ENCODE results near the gene SEMA6C. TPM values are rescaled to one million over a fixed set of nuclear protein-coding genes. Genes with fewer than 3 reads are reported as not detected.
A peak's percentile ranks its signal among the peaks of the same experiment; 100 is the strongest.

SEMA6C gene
- polyA plus RNA-seq, 3 donors = 0.39 to 1.4 (median 0.97) TPM

DNA sequence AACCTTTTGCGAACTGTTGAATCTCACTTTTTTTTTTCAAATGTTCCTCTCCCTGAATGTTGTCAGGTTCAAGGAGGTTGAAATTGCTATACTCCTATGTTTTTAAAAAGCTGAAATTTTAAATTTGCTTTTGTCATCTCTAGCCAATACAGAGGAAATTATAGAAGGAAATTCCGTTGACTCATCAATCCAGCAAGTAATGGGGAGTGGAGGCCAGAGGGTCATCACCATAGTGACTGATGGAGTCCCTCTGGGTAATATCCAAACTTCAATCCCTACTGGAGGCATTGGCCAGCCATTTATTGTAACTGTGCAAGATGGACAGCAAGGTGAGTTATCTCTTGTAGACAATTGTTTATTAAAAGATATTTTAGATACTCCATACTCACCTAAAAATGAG is 39.5 kb downstream of the SEMA6C start:
- TF ChIP-seq, protein P1, sequence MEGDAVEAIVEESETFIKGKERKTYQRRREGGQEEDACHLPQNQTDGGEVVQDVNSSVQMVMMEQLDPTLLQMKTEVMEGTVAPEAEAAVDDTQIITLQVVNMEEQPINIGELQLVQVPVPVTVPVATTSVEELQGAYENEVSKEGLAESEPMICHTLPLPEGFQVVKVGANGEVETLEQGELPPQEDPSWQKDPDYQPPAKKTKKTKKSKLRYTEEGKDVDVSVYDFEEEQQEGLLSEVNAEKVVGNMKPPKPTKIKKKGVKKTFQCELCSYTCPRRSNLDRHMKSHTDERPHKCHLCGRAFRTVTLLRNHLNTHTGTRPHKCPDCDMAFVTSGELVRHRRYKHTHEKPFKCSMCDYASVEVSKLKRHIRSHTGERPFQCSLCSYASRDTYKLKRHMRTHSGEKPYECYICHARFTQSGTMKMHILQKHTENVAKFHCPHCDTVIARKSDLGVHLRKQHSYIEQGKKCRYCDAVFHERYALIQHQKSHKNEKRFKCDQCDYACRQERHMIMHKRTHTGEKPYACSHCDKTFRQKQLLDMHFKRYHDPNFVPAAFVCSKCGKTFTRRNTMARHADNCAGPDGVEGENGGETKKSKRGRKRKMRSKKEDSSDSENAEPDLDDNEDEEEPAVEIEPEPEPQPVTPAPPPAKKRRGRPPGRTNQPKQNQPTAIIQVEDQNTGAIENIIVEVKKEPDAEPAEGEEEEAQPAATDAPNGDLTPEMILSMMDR (IDR thresholded peaks at IDR 0.05) = no peak
- peaks cover 0 to 3% (median 0%) of the 10 kb centered on the region in 3 donors for H3K27me3 Mint-ChIP-seq (ENCODE audit: low read depth in 3 of 3)
- no peaks in the 10 kb centered on the region for H3K4me1 Mint-ChIP-seq
- no CpG with 5 or more reads among the region's 2 CpGs for WGBS (ENCODE audit: insufficient coverage)
- Histone ChIP-seq H3K27me3 (ENCODE audit: control insufficient read depth in 2 of 2, insufficient read depth in 2 of 2, low read length in 2 of 2) (no peaks in the 10 kb centered on the region), H3K9ac (ENCODE audit: insufficient read depth, low read length, poor library complexity, severe bottlenecking) (no peak overlapping the region), H3K4me2 (replicated peaks; ENCODE audit: extremely low read depth, low read length, poor library complexity, severe bottlenecking) (no peak overlapping the region), H3K79me2 (ENCODE audit: insufficient read depth, low read length) (no peaks in the 10 kb centered on the region), H3K4me3 (replicated peaks in 1 of 3; ENCODE audit: low read depth in 2 of 3, low read length in 3 of 3) (no peak overlapping the region), H2AFZ (ENCODE audit: insufficient read depth, low read depth, low read length, poor library complexity, severe bottlenecking) (no peak overlapping the region), H4K20me1 (ENCODE audit: insufficient read depth, low read length) (no peaks in the 10 kb centered on the region), H3K27ac (ENCODE audit: low read depth in 1 of 2, low read length in 2 of 2) (no peak overlapping the region), H3K4me1 (ENCODE audit: control insufficient read depth in 1 of 2, insufficient read depth in 2 of 2, low read length in 2 of 2) (no peaks in the 10 kb centered on the region), H3K9me3 (replicated peaks in 1 of 2; ENCODE audit: control insufficient read depth in 1 of 2, insufficient read depth in 1 of 2, low read length in 2 of 2) (no peaks in the 10 kb centered on the region), H3K36me3 (replicated peaks in 1 of 2; ENCODE audit: control insufficient read depth in 1 of 2, insufficient read depth in 2 of 2, low read length in 2 of 2) (peaks cover 10 to 38% of the 10 kb centered on the region in 2 donors)
- peaks cover 33 to 64% of the 10 kb centered on the region in 2 donors for H3K36me3 Mint-ChIP-seq
- H3K27ac Mint-ChIP-seq = no peak overlapping the region
- DNase-seq = peak in 1 of 3 donors; percentile 6
- H3K4me3 Mint-ChIP-seq = no peak overlapping the region
- intact Hi-C loops (cut with micrococcal nuclease) = loop anchor here in 1 of 2 donors (10.0 kb wide), 1 partner anchor 118 kb away; no protein-coding TSS in a partner anchor
- no peaks in the 10 kb centered on the region for H3K9me3 Mint-ChIP-seq

DNA sequence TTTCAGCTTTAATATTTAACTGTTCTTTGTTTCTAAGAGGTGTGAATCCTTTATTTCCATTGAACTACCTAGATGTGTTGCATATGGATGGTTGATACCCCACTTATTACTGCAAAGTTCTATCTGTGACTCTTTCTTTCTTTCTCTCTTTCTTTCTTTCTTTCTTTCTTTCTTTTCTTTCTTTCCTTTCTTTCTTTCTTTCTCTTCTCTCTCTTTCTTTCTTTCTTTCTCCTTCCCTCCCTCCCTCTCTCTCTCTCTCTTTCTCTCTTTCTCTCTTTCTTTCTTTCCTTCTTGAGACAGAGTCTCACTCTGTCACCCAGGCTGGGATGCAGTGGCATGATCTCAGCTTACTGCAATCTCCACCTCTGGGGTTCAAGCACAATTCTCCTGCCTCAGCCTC is 41.8 kb downstream of the SEMA6C start:
- H3K4me3 ChIP-seq (replicated peaks in 1 of 3; ENCODE audit: low read depth in 2 of 3, low read length in 3 of 3) = no peak overlapping the region
- Mint-ChIP-seq H3K27me3 (ENCODE audit: low read depth in 3 of 3) (peaks cover 0 to 3% (median 0%) of the 10 kb centered on the region in 3 donors), H3K27ac (no peak overlapping the region), H3K36me3 (peaks cover 27 to 52% of the 10 kb centered on the region in 2 donors), H3K4me3 (no peak overlapping the region), H3K9me3 (no peaks in the 10 kb centered on the region), H3K4me1 (no peaks in the 10 kb centered on the region)
- H3K36me3 ChIP-seq (replicated peaks in 1 of 2; ENCODE audit: control insufficient read depth in 1 of 2, insufficient read depth in 2 of 2, low read length in 2 of 2) = peaks cover 7 to 38% of the 10 kb centered on the region in 2 donors
- no peaks in the 10 kb centered on the region for H3K4me1 ChIP-seq (ENCODE audit: control insufficient read depth in 1 of 2, insufficient read depth in 2 of 2, low read length in 2 of 2)
- intact Hi-C loops (cut with micrococcal nuclease) = loop anchor here in 1 of 2 donors (10.0 kb wide), 1 partner anchor 120 kb away; no protein-coding TSS in a partner anchor
- no peak overlapping the region for H3K4me2 ChIP-seq (replicated peaks; ENCODE audit: extremely low read depth, low read length, poor library complexity, severe bottlenecking)
- H3K79me2 ChIP-seq (ENCODE audit: insufficient read depth, low read length) = no peaks in the 10 kb centered on the region
- H2AFZ ChIP-seq (ENCODE audit: insufficient read depth, low read depth, low read length, poor library complexity, severe bottlenecking) = no peak overlapping the region
- no peak overlapping the region for H3K9ac ChIP-seq (ENCODE audit: insufficient read depth, low read length, poor library complexity, severe bottlenecking)
- no peak overlapping the region for H3K27ac ChIP-seq (ENCODE audit: low read depth in 1 of 2, low read length in 2 of 2)
- TF ChIP-seq, protein P1 (IDR thresholded peaks at IDR 0.05) = no peak
- DNase-seq = no peak
- H3K27me3 ChIP-seq (ENCODE audit: control insufficient read depth in 2 of 2, insufficient read depth in 2 of 2, low read length in 2 of 2) = no peaks in the 10 kb centered on the region
- no peaks in the 10 kb centered on the region for H3K9me3 ChIP-seq (replicated peaks in 1 of 2; ENCODE audit: control insufficient read depth in 1 of 2, insufficient read depth in 1 of 2, low read length in 2 of 2)
- no peaks in the 10 kb centered on the region for H4K20me1 ChIP-seq (ENCODE audit: insufficient read depth, low read length)

Data from CD14-positive monocyte (primary cell).